GM21515 (cell line): ENCODE measurements around the gene KRTAP5-9.
"Not testable (repeated sequence)": the region's sequence is repeated elsewhere in the genome, so short reads cannot be mapped to it uniquely, and the experiment has no call there.

Experiments
- ATAC-seq: cut with Tn5 transposase; IDR thresholded peaks from one replicate; pipeline ENCODE4 v1.9.1; 2021; ENCODE audit not compliant: unreplicated experiment

Gene KRTAP5-9

GRCh38 chr11:71557257-71557656 lies 9.0 kb downstream of the KRTAP5-9 start:
- ATAC-seq: no peak

GRCh38 chr11:71558996-71559395 lies 10.8 kb downstream of the KRTAP5-9 start:
- ATAC-seq: no peak

- no peak for ATAC-seq
Measured at GRCh38 chr11:71562120-71562519, 13.9 kb downstream of the KRTAP5-9 start.

- no peak for ATAC-seq
Measured at GRCh38 chr11:71563406-71563805, 15.2 kb downstream of the KRTAP5-9 start.

GRCh38 chr11:71564430-71564829 lies 16.2 kb downstream of the KRTAP5-9 start:
- no peak for ATAC-seq

- ATAC-seq: no peak
Measured at GRCh38 chr11:71565263-71565662, 17.0 kb downstream of the KRTAP5-9 start, which contains the start of gene KRTAP5-10. TSS of gene KRTAP5-10 (plus strand) at chr11:71565563. CDS start at chr11:71565588, 25 bp downstream.

GRCh38 chr11:71566081-71566620 lies 17.9 kb downstream of the KRTAP5-9 start:
- no peak for ATAC-seq

GRCh38 chr11:71566626-71567599 lies 18.7 kb downstream of the KRTAP5-9 start:
- ATAC-seq: not testable (repeated sequence)

GRCh38 chr11:71567633-71568032 lies 19.4 kb downstream of the KRTAP5-9 start:
- not testable (repeated sequence) for ATAC-seq

GRCh38 chr11:71568704-71569349 lies 20.6 kb downstream of the KRTAP5-9 start:
- ATAC-seq: no peak

- not testable (repeated sequence) for ATAC-seq
Measured at GRCh38 chr11:71571101-71571850, 23.1 kb downstream of the KRTAP5-9 start.

- no peak for ATAC-seq
Measured at GRCh38 chr11:71572811-71573210, 24.6 kb downstream of the KRTAP5-9 start.

- ATAC-seq: no peak
Measured at GRCh38 chr11:71574418-71574817, 26.2 kb downstream of the KRTAP5-9 start.

GRCh38 chr11:71575723-71576424 lies 27.7 kb downstream of the KRTAP5-9 start:
- ATAC-seq: no peak

GRCh38 chr11:71576688-71577465 lies 28.7 kb downstream of the KRTAP5-9 start:
- ATAC-seq: not testable (repeated sequence)

- no peak for ATAC-seq
Measured at GRCh38 chr11:71577469-71578004, 29.3 kb downstream of the KRTAP5-9 start.

- ATAC-seq: not testable (repeated sequence)
Measured at GRCh38 chr11:71579513-71579912, 31.3 kb downstream of the KRTAP5-9 start.

- ATAC-seq: no peak
Measured at GRCh38 chr11:71580057-71581003, 32.1 kb downstream of the KRTAP5-9 start.
